HEK293 (cell line): Measurements from ENCODE around the gene FOXC2.
A peak's percentile ranks its signal among the peaks of the same experiment; 100 is the strongest.

Experiments used
- BCL11B ChIP-seq: fragments of 450-650 bp; formaldehyde crosslinking; IDR thresholded peaks from 2 replicates; pipeline ENCODE4 v1.5.1; 2016; ENCODE audit warnings: low read depth, missing biosample characterization, missing genetic modification characterization
- BCL6B ChIP-seq: fragments of 450-650 bp; formaldehyde crosslinking; IDR thresholded peaks from 2 replicates; pipeline ENCODE4 v1.5.1; 2017; ENCODE audit warnings: missing biosample characterization, missing genetic modification characterization
- GLIS2 ChIP-seq: fragments of 450-650 bp; formaldehyde crosslinking; IDR thresholded peaks from 2 replicates; pipeline ENCODE4 v1.5.1; 2016; ENCODE audit warnings: missing biosample characterization, missing genetic modification characterization
- HOXA7 ChIP-seq: sonication (generic); formaldehyde crosslinking; IDR thresholded peaks from 2 replicates; pipeline ENCODE4 v1.8.1; 2022; ENCODE audit warnings: missing genetic modification reagents, borderline replicate concordance
- MEIS1 ChIP-seq: sonication (generic); formaldehyde crosslinking; IDR thresholded peaks from 2 replicates; pipeline ENCODE4 v1.8.1; 2022; ENCODE audit warnings: missing genetic modification reagents, mild to moderate bottlenecking, borderline replicate concordance
- OSR2 ChIP-seq: fragments of 450-650 bp; formaldehyde crosslinking; IDR thresholded peaks from 2 replicates; pipeline ENCODE4 v1.5.1; 2016; ENCODE audit warnings: missing biosample characterization, missing genetic modification characterization
- RBAK ChIP-seq: fragments of 450-650 bp; formaldehyde crosslinking; IDR thresholded peaks from 2 replicates; pipeline ENCODE4 v1.5.1; 2016; ENCODE audit warnings: missing biosample characterization, missing genetic modification characterization
- SP2 ChIP-seq: fragments of 450-650 bp; formaldehyde crosslinking; IDR thresholded peaks from 2 replicates; pipeline ENCODE4 v1.5.1; 2016; ENCODE audit warnings: missing biosample characterization, missing genetic modification characterization
- SP3 ChIP-seq: fragments of 450-650 bp; formaldehyde crosslinking; IDR thresholded peaks from 2 replicates; pipeline ENCODE4 v1.5.1; 2016; ENCODE audit warnings: missing biosample characterization, missing genetic modification characterization
- TRIM28 ChIP-seq: IDR thresholded peaks from 2 replicates; pipeline ENCODE4 v1.6.1; 2011; ENCODE audit warnings: low read length, control low read depth, borderline replicate concordance
- YY1 ChIP-seq: fragments of 450-650 bp; formaldehyde crosslinking; IDR thresholded peaks from 2 replicates; pipeline ENCODE4 v1.5.1; 2018; ENCODE audit warnings: missing biosample characterization, missing genetic modification characterization
- ZFP41 ChIP-seq: fragments of 450-650 bp; formaldehyde crosslinking; IDR thresholded peaks from 2 replicates; pipeline ENCODE4 v1.5.1; 2016; ENCODE audit warnings: missing biosample characterization, missing genetic modification characterization, borderline replicate concordance
- ZNF10 ChIP-seq: fragments of 450-650 bp; formaldehyde crosslinking; IDR thresholded peaks from 2 replicates; pipeline ENCODE4 v1.5.1; 2017; ENCODE audit warnings: missing biosample characterization, missing genetic modification characterization
- ZNF114 ChIP-seq: fragments of 450-650 bp; formaldehyde crosslinking; IDR thresholded peaks from 2 replicates; pipeline ENCODE4 v1.5.0; 2017; ENCODE audit warnings: missing biosample characterization, missing genetic modification characterization
- ZNF169 ChIP-seq: fragments of 450-650 bp; formaldehyde crosslinking; IDR thresholded peaks from 2 replicates; pipeline ENCODE4 v1.5.1; 2016; ENCODE audit warnings: missing biosample characterization, missing genetic modification characterization
- ZNF174 ChIP-seq: fragments of 450-650 bp; formaldehyde crosslinking; IDR thresholded peaks from 2 replicates; pipeline ENCODE4 v1.5.0; 2017; ENCODE audit warnings: missing biosample characterization, mild to moderate bottlenecking, missing genetic modification characterization
- ZNF184 ChIP-seq: fragments of 450-650 bp; IDR thresholded peaks from 2 replicates; pipeline ENCODE4 v1.5.1; 2018; ENCODE audit warnings: missing biosample characterization, mild to moderate bottlenecking, missing genetic modification characterization
- ZNF214 ChIP-seq: fragments of 450-650 bp; formaldehyde crosslinking; IDR thresholded peaks from 2 replicates; pipeline ENCODE4 v1.5.1; 2017; ENCODE audit warnings: missing biosample characterization, mild to moderate bottlenecking, missing genetic modification characterization, borderline replicate concordance
- ZNF274 ChIP-seq, 2 experiments: fragments of 200-500 bp in 1 of 2; fragments of 450-650 bp in 1 of 2; sonication (Bioruptor generic) in 1 of 2; formaldehyde crosslinking in 1 of 2; IDR thresholded peaks; 2 replicates each; pipeline versions ENCODE4 v1.5.1 to v1.6.1; 2014 to 2016; ENCODE audit warnings: borderline replicate concordance in 1 of 2, inconsistent platforms in 1 of 2, low read length in 1 of 2, missing biosample characterization in 1 of 2, missing genetic modification characterization in 1 of 2
- ZNF341 ChIP-seq: fragments of 450-650 bp; formaldehyde crosslinking; IDR thresholded peaks from 2 replicates; pipeline ENCODE4; 2016; ENCODE audit warnings: low read depth, missing biosample characterization, missing genetic modification characterization
- ZNF354C ChIP-seq: fragments of 450-650 bp; formaldehyde crosslinking; IDR thresholded peaks from 2 replicates; pipeline ENCODE4 v1.5.1; 2016; ENCODE audit warnings: missing biosample characterization, missing genetic modification characterization, low read depth, borderline replicate concordance
- ZNF366 ChIP-seq: fragments of 450-650 bp; formaldehyde crosslinking; conservative IDR thresholded peaks from 2 replicates; pipeline ENCODE4 v1.5.1; 2016; ENCODE audit warnings: missing biosample characterization, missing genetic modification characterization
- ZNF398 ChIP-seq: fragments of 450-650 bp; formaldehyde crosslinking; IDR thresholded peaks from 2 replicates; pipeline ENCODE4 v1.5.1; 2017; ENCODE audit warnings: missing biosample characterization, missing genetic modification characterization
- ZNF473 ChIP-seq: fragments of 450-650 bp; formaldehyde crosslinking; IDR thresholded peaks from 2 replicates; pipeline ENCODE4 v1.5.1; 2017; ENCODE audit warnings: missing biosample characterization, missing genetic modification characterization
- ZNF513 ChIP-seq: fragments of 450-650 bp; IDR thresholded peaks from 2 replicates; pipeline ENCODE4 v1.5.1; 2018; ENCODE audit warnings: missing biosample characterization, missing genetic modification characterization
- ZNF530 ChIP-seq: fragments of 450-650 bp; formaldehyde crosslinking; IDR thresholded peaks from 2 replicates; pipeline ENCODE4 v1.5.1; 2016; ENCODE audit warnings: low read depth, missing biosample characterization, missing genetic modification characterization
- ZNF548 ChIP-seq: fragments of 450-650 bp; formaldehyde crosslinking; IDR thresholded peaks from 2 replicates; pipeline ENCODE4 v1.5.1; 2016; ENCODE audit warnings: missing biosample characterization, missing genetic modification characterization
- ZNF561 ChIP-seq: fragments of 450-650 bp; IDR thresholded peaks from 2 replicates; pipeline ENCODE4 v1.5.1; 2018; ENCODE audit warnings: missing biosample characterization, missing genetic modification characterization, borderline replicate concordance
- ZNF596 ChIP-seq: fragments of 450-650 bp; IDR thresholded peaks from 2 replicates; pipeline ENCODE4 v1.5.0; 2018; ENCODE audit warnings: missing biosample characterization, mild to moderate bottlenecking, missing genetic modification characterization, moderate library complexity
- ZNF624 ChIP-seq: fragments of 450-650 bp; formaldehyde crosslinking; IDR thresholded peaks from 2 replicates; pipeline ENCODE4 v1.5.1; 2017; ENCODE audit warnings: missing biosample characterization, missing genetic modification characterization
- ZNF626 ChIP-seq: fragments of 450-650 bp; sonication (Bioruptor Pico); formaldehyde crosslinking; IDR thresholded peaks from 2 replicates; pipeline ENCODE4 v1.5.1; 2018; ENCODE audit warnings: missing biosample characterization, missing genetic modification characterization, inconsistent platforms
- ZNF660 ChIP-seq: fragments of 450-650 bp; IDR thresholded peaks from 2 replicates; pipeline ENCODE4 v1.5.1; 2018; ENCODE audit warnings: missing biosample characterization, mild to moderate bottlenecking, missing genetic modification characterization
- ZNF670 ChIP-seq: fragments of 450-650 bp; formaldehyde crosslinking; IDR thresholded peaks from 2 replicates; pipeline ENCODE4 v1.5.1; 2016; ENCODE audit warnings: missing biosample characterization, missing genetic modification characterization, low read depth
- ZNF701 ChIP-seq: fragments of 450-650 bp; formaldehyde crosslinking; IDR thresholded peaks from 2 replicates; pipeline ENCODE4 v1.5.1; 2016; ENCODE audit warnings: missing biosample characterization, missing genetic modification characterization
- ZNF776 ChIP-seq: fragments of 450-650 bp; formaldehyde crosslinking; IDR thresholded peaks from 2 replicates; pipeline ENCODE4 v1.5.0; 2017; ENCODE audit warnings: missing biosample characterization, missing genetic modification characterization, borderline replicate concordance
- ZNF791 ChIP-seq: fragments of 450-650 bp; formaldehyde crosslinking; IDR thresholded peaks from 2 replicates; pipeline ENCODE4 v1.5.1; 2016; ENCODE audit warnings: missing biosample characterization, missing genetic modification characterization
- ZSCAN23 ChIP-seq: fragments of 450-650 bp; formaldehyde crosslinking; IDR thresholded peaks from 2 replicates; pipeline ENCODE4 v1.5.1; 2016; ENCODE audit warnings: missing biosample characterization, missing genetic modification characterization

Gene FOXC2

GRCh38 chr16:86575754-86576557 is 9.3 kb downstream of the FOXC2 start (continued):
- TF ChIP-seq ZNF114 (tag by site-specific recombination) (no peak), BCL6B (no peak), ZNF791 (tag by site-specific recombination) (no peak), ZNF626 (tag by site-specific recombination) (no peak), GLIS2 (tag by site-specific recombination) (peak; percentile 60; the same call in 1 of the 2 replicates), ZSCAN23 (tag by site-specific recombination) (no peak), ZNF670 (no peak), RBAK (no peak), ZNF274 (IDR thresholded peaks at IDR 0.05; ENCODE audit: low read length) (no peak), ZNF274 (tag by site-specific recombination; IDR thresholded peaks at IDR 0.05; ENCODE audit: borderline replicate concordance) (no peak), ZNF174 (tag by site-specific recombination) (no peak), BCL11B (no peak), ZNF10 (no peak), ZNF169 (tag by site-specific recombination) (no peak), TRIM28 (no peak), ZNF530 (no peak), ZNF660 (tag by site-specific recombination) (peak; percentile 84), ZNF214 (tag by site-specific recombination) (no peak), ZNF366 (peak; percentile 66; the same call in 1 of the 2 replicates), MEIS1 (CRISPR knock-in tag) (peak; percentile 49; the same call in 1 of the 2 replicates), ZNF596 (tag by site-specific recombination) (peak; percentile 95), ZNF473 (tag by site-specific recombination) (no peak), ZNF354C (no peak), ZNF624 (tag by site-specific recombination) (no peak), ZNF776 (tag by site-specific recombination) (no peak), ZNF513 (tag by site-specific recombination) (no peak), YY1 (tag by site-specific recombination) (no peak), SP2 (tag by site-specific recombination) (peak; percentile 70), ZNF341 (tag by site-specific recombination) (no peak), ZNF184 (tag by site-specific recombination) (no peak), ZNF548 (tag by site-specific recombination) (no peak), HOXA7 (CRISPR knock-in tag) (no peak), OSR2 (no peak), ZNF561 (tag by site-specific recombination) (peak; percentile 75), ZNF701 (tag by site-specific recombination) (no peak), ZFP41 (tag by site-specific recombination) (no peak), SP3 (tag by site-specific recombination) (peak; percentile 90), ZNF398 (no peak)
- TF ChIP-seq, all 188 proteins: peak for 45
